K562 (cell line): ENCODE data around the gene B3GALT6. TPM values are rescaled to one million over a fixed set of nuclear protein-coding genes. Genes with fewer than 3 reads are reported as not detected.
A peak's percentile ranks its signal among the peaks of the same experiment; 100 is the strongest.

ENCODE experiments used
- CTCFL ChIP-seq: IDR thresholded peaks from 2 replicates; pipeline ENCODE4 v1.6.1; 2011; ENCODE audit warnings: borderline replicate concordance, low read depth, mild to moderate bottlenecking, moderate library complexity, low read length; ENCODE audit not compliant: insufficient read depth, poor library complexity, severe bottlenecking
- MLX ChIP-seq, 2 experiments: fragments of 450-650 bp in 1 of 2; sonication (generic) in 1 of 2; formaldehyde crosslinking; conservative IDR thresholded peaks; 2 replicates each; pipeline versions ENCODE4 v1.4.0 to v1.8.1; 2020 to 2022; ENCODE audit warnings: mild to moderate bottlenecking in 1 of 2, missing genetic modification reagents in 1 of 2
- RNF219 ChIP-seq: fragments of 250-450 bp; sonication (Bioruptor Pico); IDR thresholded peaks from 2 replicates; pipeline ENCODE4 v1.5.0; 2022; ENCODE audit warnings: mild to moderate bottlenecking
- RREB1 ChIP-seq: fragments of 250-450 bp; sonication (Bioruptor Pico); IDR thresholded peaks from 2 replicates; pipeline ENCODE4 v1.4.0; 2020
- TAF1 ChIP-seq: IDR thresholded peaks from 2 replicates; pipeline ENCODE4 v1.6.1; 2011; ENCODE audit warnings: mild to moderate bottlenecking, low read length, moderate library complexity; ENCODE audit not compliant: insufficient read depth, control insufficient read depth, severe bottlenecking; ENCODE audit errors: extremely low read depth
- ZBTB17 ChIP-seq: fragments of 450-650 bp; formaldehyde crosslinking; IDR thresholded peaks from 2 replicates; pipeline ENCODE4 v1.4.0; 2020; ENCODE audit warnings: mild to moderate bottlenecking
- ZBTB26 ChIP-seq: fragments of 450-650 bp; formaldehyde crosslinking; IDR thresholded peaks from 2 replicates; pipeline ENCODE4 v1.4.0; 2022; ENCODE audit warnings: missing genetic modification characterization
- ZNF395 ChIP-seq: fragments of 200-800 bp; sonication (Bioruptor generic); IDR thresholded peaks from 2 replicates; pipeline ENCODE4 v1.6.1; 2017; ENCODE audit warnings: missing genetic modification characterization, missing compliant biosample characterization
- polyA plus RNA-seq, 8 experiments: library from polyadenylated mRNA; depleted of rRNA in 4 of 8; stranded (reverse) in 5 of 8; unstranded in 3 of 8; fragments of >200 nt; fragmentation: Nextera tagmentation in 2 of 8; fragmentation: Illumina TruSeq in 1 of 8; extraction: Ambion mirVana in 2 of 8; extraction: Trizol in 1 of 8; gene quantifications; 2 replicates each; pipeline versions ENCODE4 v1.2.1 to v1.2.3, GENCODE V29; 2011 to 2014; ENCODE audit warnings: inconsistent platforms in 1 of 8, missing spikeins in 1 of 8
- total RNA-seq, 7 experiments: library from RNA; depleted of rRNA in 6 of 7; stranded (reverse); fragments of >200 nt in 6 of 7; fragmentation: Illumina TruSeq in 2 of 7; extraction: Trizol in 2 of 7; gene quantifications; 2 replicates each; pipeline versions ENCODE4 v1.2.1 to v1.2.3, GENCODE V29; 2011 to 2021; ENCODE audit warnings: low replicate concordance in 1 of 7

B3GALT6 gene
- total and polyA plus RNA-seq, 9 of the 15 experiments (the other 6 are each of a cell fraction or from before 2014, with no cell fraction given), result 0.68 to 29.8 (median 9.9) TPM

GRCh38 chr1:1185101-1185765 lies 46.8 kb upstream of the B3GALT6 start (continued):
- TF ChIP-seq RREB1 (CRISPR knock-in tag) (no peak), ZNF395 (CRISPR knock-in tag) (no peak), MLX (CRISPR knock-in tag; conservative IDR thresholded peaks at IDR 0.05) (no peak), TAF1 (peak; percentile 53), ZBTB17 (CRISPR knock-in tag) (no peak), RNF219 (CRISPR knock-in tag) (no peak), ZBTB26 (CRISPR knock-in tag) (no peak), CTCFL (no peak)
